GM12891 (cell line): Measurements from ENCODE around the gene ATF5.

ENCODE experiments used
- POLR2A ChIP-seq: IDR thresholded peaks from 2 replicates; pipeline ENCODE4 v1.6.1; 2011; ENCODE audit warnings: low read depth, low read length, control low read depth
- POLR2AphosphoS5 ChIP-seq: IDR thresholded peaks from 2 replicates; pipeline ENCODE4 v1.6.1; 2011; ENCODE audit warnings: low read depth, low read length, control low read depth
- SPI1 ChIP-seq: IDR thresholded peaks from 2 replicates; pipeline ENCODE4 v1.6.1; 2011; ENCODE audit warnings: low read depth, low read length, control low read depth

- no peak for TF ChIP-seq POLR2A
- no peak for TF ChIP-seq SPI1
- TF ChIP-seq POLR2AphosphoS5 = no peak
These were observed 43.8 kb downstream of the ATF5 start for GRCh38 chr19:49972841-49973240.
